Measurements from ENCODE around the gene OVCH1.

- TF ChIP-seq CTCF (IDR thresholded peaks at IDR 0.05) (no peak), POLR2A (IDR thresholded peaks at IDR 0.05) (no peak)
These were observed 13.2 kb upstream of the OVCH1 start for GRCh38 chr12:29510591-29511185.

Measured in adrenal gland (tissue), 5 donors.